ENCODE data around the gene FAM72B.
"Not testable (repeated sequence)": the region's sequence is repeated elsewhere in the genome, so short reads cannot be mapped to it uniquely, and the experiment has no call there.

FAM72B gene

DNA sequence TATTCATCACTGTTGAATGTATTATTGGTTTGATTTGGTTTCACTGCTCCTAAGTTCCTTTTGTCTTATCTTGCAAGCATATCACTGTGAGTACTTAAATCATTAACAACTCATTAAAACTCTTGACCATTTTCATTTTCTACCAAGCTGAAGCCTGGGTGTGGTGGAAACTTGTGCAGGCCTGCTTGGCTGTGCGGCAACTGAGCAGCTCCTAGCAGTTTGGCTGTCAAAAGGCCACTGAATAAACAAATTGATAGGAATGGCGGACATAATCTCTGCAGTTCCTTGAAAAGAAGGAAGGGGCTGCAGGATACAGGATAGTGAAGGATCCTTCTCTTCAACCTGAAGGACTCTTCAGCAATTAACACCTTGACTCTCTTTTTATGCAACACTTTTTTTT is 26.6 kb upstream of the FAM72B start:
- H3K4me1 Mint-ChIP-seq (ENCODE audit: low read depth in 2 of 2); H3K9me3 Mint-ChIP-seq; H3K4me3 Mint-ChIP-seq; H3K27ac Mint-ChIP-seq; H3K36me3 Mint-ChIP-seq (ENCODE audit: insufficient read depth); DNase-seq; ATAC-seq (replicated peaks); H3K27me3 Mint-ChIP-seq: not testable (repeated sequence)

- H3K4me3 Mint-ChIP-seq; DNase-seq; ATAC-seq (replicated peaks); H3K4me1 Mint-ChIP-seq (ENCODE audit: low read depth in 2 of 2); H3K36me3 Mint-ChIP-seq (ENCODE audit: insufficient read depth); H3K9me3 Mint-ChIP-seq; H3K27me3 Mint-ChIP-seq; H3K27ac Mint-ChIP-seq: not testable (repeated sequence)
These were observed 24.2 kb upstream of the FAM72B start for GRCh38 chr1:121208375-121208774.

DNA sequence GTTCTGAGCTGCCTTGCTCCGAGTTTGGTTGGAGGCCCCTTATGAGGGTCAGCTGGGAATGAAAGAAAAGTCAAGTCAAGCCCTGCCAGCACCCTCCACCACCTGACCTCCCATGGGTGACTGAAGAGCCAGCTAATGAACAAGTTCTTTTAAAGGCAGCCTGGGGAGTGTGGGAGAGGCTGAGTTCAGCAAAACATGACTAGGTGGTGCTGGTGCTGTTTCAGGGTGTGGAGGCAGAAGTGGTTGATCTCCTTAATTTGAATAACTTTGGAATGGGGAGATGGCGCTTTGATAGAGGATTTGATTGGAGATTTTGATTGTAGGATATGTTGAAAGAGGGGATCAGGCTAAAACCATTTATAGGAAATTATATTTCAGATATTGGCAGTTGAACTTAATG is 23.2 kb upstream of the FAM72B start:
- H3K4me3 Mint-ChIP-seq; ATAC-seq (replicated peaks); H3K36me3 Mint-ChIP-seq (ENCODE audit: insufficient read depth); H3K4me1 Mint-ChIP-seq (ENCODE audit: low read depth in 2 of 2); H3K27me3 Mint-ChIP-seq; H3K27ac Mint-ChIP-seq; H3K9me3 Mint-ChIP-seq; DNase-seq: not testable (repeated sequence)

- not testable (repeated sequence) for H3K4me1 Mint-ChIP-seq (ENCODE audit: low read depth in 2 of 2); H3K4me3 Mint-ChIP-seq; ATAC-seq (replicated peaks)
These were observed 21.9 kb upstream of the FAM72B start for GRCh38 chr1:121205786-121206711.

GRCh38 chr1:121202986-121203385 is 18.8 kb upstream of the FAM72B start:
- H3K27ac Mint-ChIP-seq; H3K9me3 Mint-ChIP-seq; DNase-seq; H3K27me3 Mint-ChIP-seq; H3K4me3 Mint-ChIP-seq; H3K4me1 Mint-ChIP-seq (ENCODE audit: low read depth in 2 of 2); H3K36me3 Mint-ChIP-seq (ENCODE audit: insufficient read depth); ATAC-seq (replicated peaks): not testable (repeated sequence)

More at GRCh38 chr1:121205786-121206711, 21.9 kb upstream of the FAM72B start:
- not testable (repeated sequence) for H3K9me3 Mint-ChIP-seq; H3K27ac Mint-ChIP-seq; H3K27me3 Mint-ChIP-seq; H3K36me3 Mint-ChIP-seq (ENCODE audit: insufficient read depth); DNase-seq

DNA sequence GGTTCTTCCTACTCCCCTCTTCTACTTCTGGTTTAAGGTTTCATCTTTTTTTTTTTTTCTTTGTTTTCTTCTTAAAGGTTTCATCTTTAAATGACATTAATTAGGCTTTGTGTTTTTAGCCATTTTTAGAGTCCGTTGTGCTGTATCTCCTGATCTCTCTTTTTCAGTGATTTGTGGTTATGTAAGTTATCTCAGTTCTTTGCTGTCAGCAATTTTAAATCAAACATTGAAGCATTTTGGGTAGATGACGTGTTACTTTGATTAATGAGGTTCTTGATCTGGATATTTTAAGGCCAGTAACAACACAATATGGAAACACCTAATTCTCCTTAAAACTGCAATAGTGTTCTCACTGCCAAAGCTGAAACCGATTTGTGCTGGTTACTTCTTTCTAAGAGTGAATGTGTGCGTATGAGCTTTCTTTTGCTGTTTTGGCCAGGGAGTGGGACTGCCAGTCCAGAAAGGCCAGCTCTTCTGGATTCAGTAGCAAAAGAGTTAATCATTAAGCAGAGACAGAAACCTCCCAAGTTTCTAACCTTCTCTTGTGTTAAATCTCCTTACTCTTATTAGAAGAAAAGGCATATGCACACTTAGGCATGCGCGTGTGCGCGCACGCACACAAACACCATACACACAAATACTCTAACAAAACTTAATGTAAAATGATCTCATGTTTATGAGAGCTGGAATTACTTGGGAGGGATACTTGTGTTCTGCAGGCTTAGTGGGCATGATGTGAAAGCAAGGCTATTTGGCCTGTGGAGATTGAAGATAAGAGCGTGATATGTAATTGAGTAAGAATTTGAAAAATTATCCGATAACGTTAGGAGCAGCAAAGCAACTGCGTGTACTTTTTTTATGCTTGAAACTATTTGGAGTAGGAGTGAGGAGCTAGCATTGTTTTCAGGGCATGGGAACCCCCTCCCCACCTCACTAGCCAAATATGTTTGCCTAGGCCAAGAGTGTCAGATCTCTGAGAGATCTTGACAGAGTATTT is 17.1 kb upstream of the FAM72B start:
- DNase-seq; H3K36me3 Mint-ChIP-seq (ENCODE audit: insufficient read depth); H3K4me3 Mint-ChIP-seq; ATAC-seq (replicated peaks); H3K4me1 Mint-ChIP-seq (ENCODE audit: low read depth in 2 of 2); H3K27ac Mint-ChIP-seq; H3K27me3 Mint-ChIP-seq; H3K9me3 Mint-ChIP-seq: not testable (repeated sequence)

DNA sequence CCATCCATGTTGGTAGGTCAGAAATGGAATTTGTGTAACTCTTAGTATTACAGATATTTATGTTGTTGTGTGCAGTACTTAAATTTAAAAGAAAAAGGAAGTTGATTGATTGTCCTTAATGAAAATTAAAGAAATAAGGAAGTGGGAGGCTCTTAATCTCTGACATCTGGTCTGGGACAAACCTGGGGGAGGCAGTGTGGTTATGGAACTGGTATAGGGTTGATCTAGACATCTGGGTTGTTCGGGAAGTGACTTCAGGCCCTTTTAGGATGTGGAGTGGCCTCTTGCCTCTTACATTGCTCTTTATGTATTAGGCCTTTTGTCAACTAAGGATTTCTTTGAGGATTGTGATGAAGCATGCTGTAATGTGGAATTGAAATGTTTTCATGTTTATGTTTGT is 16.1 kb upstream of the FAM72B start:
- not testable (repeated sequence) for ATAC-seq (replicated peaks); H3K27ac Mint-ChIP-seq; H3K27me3 Mint-ChIP-seq; H3K4me3 Mint-ChIP-seq; H3K36me3 Mint-ChIP-seq (ENCODE audit: insufficient read depth); H3K4me1 Mint-ChIP-seq (ENCODE audit: low read depth in 2 of 2); H3K9me3 Mint-ChIP-seq; DNase-seq

DNA sequence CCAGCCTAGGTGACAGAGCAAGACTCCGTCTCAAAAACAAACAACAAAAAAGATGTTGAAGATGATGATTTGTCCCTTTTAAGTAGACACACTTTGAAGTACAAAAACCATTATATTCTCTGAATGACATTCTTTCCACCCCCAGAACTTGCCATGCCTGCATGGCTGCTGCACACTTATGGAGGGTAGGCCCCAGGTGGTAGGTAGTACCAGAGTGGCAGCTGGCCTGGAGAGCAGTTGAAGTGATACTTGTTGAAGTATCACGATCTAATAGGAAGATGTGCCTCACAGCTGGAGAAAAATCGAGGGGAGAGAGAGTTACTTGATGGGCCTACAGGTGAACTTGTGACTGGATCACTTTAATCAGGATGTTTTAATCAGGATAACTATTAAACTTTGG is 15.6 kb upstream of the FAM72B start:
- not testable (repeated sequence) for H3K9me3 Mint-ChIP-seq; ATAC-seq (replicated peaks); H3K4me1 Mint-ChIP-seq (ENCODE audit: low read depth in 2 of 2); H3K27ac Mint-ChIP-seq; H3K36me3 Mint-ChIP-seq (ENCODE audit: insufficient read depth); DNase-seq; H3K27me3 Mint-ChIP-seq; H3K4me3 Mint-ChIP-seq

DNA sequence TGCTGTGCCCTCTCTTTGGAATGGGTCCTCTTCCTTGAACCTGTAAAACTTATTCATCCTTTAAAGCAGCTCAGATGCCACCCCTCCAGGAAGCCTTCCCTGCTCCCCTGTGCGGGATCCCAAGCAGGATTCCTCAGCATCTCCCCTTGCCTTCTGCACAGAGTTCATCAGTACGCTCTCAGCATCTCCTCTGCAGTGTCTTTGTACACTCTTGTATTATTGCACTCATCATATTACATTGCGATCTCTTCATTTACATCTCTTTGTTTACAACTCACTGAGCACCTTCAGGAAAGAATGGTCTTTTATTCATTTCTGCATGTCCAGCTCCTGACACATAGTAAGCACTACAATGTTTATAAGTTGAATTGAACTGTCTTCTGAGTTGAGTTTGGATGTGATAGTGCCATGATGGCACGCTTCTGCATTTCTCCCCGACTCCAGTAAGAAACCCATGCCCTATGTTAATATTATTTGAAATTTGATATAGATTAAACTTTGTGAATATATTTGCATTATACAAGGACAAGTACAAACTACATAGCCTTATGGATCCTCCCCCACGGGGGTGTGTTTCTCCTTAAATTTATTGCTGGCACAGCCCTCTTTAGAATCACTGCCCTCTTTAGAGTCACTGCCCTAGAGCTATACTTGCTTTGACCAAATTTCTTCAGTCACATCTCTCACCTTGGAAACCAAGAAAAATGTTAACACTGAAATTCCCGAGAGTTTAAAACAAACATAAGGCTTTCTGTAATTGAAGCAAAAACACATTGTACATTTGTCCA is 13.1 kb upstream of the FAM72B start:
- not testable (repeated sequence) for DNase-seq; H3K4me3 Mint-ChIP-seq; ATAC-seq (replicated peaks); H3K36me3 Mint-ChIP-seq (ENCODE audit: insufficient read depth); H3K27ac Mint-ChIP-seq; H3K9me3 Mint-ChIP-seq; H3K4me1 Mint-ChIP-seq (ENCODE audit: low read depth in 2 of 2); H3K27me3 Mint-ChIP-seq

DNA sequence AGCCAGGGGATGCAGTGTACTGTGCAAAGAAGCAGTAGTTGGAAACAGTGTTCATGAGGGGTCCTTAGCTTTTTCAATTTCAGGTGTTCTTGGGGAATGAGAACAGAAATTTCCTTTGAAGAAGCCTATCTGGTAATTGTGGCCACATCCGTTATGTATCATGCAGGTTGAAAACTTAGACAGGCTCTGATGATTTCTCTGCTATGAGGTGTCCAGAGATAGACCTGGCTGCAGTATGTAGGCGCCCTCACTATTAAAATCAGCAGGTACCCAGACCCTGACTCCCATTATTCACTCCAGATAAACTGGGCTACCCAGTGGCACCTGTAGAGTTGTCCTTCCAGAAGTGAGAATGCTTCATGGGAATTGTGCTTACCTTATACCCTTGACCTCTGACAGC is 8.4 kb upstream of the FAM72B start:
- not testable (repeated sequence) for H3K9me3 Mint-ChIP-seq; DNase-seq; H3K4me3 Mint-ChIP-seq; H3K27me3 Mint-ChIP-seq; H3K36me3 Mint-ChIP-seq (ENCODE audit: insufficient read depth); ATAC-seq (replicated peaks); H3K27ac Mint-ChIP-seq; H3K4me1 Mint-ChIP-seq (ENCODE audit: low read depth in 2 of 2)

- H3K36me3 Mint-ChIP-seq (ENCODE audit: insufficient read depth); H3K27me3 Mint-ChIP-seq; DNase-seq; H3K27ac Mint-ChIP-seq; H3K4me1 Mint-ChIP-seq (ENCODE audit: low read depth in 2 of 2); H3K4me3 Mint-ChIP-seq; ATAC-seq (replicated peaks); H3K9me3 Mint-ChIP-seq: not testable (repeated sequence)
These were observed 3.8 kb upstream of the FAM72B start for GRCh38 chr1:121187914-121188313.

DNA sequence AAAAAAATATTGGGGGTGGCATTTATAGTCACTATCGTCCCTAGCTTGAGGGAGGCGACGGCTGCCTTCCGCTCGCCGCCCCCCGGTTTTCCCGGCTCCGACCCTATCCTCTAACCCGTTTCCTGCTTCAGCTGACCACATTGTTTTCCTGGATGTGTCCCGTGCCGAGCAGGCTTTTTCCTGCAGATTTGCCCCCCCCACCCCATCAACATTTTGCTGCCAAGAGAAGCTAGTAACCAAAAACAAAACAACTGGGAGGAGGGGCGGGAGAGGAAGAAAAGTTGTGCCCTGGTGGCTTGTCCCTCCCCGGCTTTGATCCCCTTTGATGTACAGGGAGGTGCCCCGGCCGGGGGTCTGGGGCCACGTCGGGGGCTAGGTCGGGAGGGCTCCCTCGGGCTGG is 2.1 kb upstream of the FAM72B start:
- H3K9me3 Mint-ChIP-seq; DNase-seq; H3K27ac Mint-ChIP-seq; H3K27me3 Mint-ChIP-seq; H3K36me3 Mint-ChIP-seq (ENCODE audit: insufficient read depth); H3K4me1 Mint-ChIP-seq (ENCODE audit: low read depth in 2 of 2); ATAC-seq (replicated peaks): not testable (repeated sequence)
- H3K4me3 Mint-ChIP-seq, result peak overlapping the region in 1 of 2 donors; percentile 87

DNA sequence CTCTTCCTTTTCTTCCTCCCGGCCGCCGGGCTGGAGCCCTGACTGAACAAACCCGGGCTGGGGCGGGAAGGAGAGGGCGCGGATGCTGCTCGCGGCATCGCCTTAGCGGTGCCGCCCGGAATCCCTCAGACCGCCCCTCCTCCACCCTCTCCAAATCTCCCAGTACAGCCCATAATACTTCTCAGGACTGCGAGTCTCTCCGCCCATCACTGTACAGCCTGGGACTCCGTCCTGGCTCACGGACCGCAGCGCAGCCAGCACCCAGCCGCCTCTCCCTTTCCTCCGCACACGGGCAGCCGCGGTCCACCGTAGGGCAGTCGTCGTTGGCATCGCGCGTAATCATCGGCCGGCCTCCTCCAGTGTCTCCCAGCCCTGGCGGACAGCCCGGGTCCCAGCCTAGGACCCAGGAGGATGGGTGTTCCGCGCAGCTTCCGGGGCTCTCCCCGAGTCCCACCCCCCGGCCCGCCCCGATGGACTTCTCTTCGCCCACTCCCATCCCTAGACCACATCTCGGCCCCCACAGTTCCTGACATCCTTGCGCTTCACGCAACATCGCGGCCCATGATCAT is 1.1 kb upstream of the FAM72B start:
- not testable (repeated sequence) for H3K4me1 Mint-ChIP-seq (ENCODE audit: low read depth in 2 of 2); H3K9me3 Mint-ChIP-seq; H3K27me3 Mint-ChIP-seq; H3K36me3 Mint-ChIP-seq (ENCODE audit: insufficient read depth)
- DNase-seq (peak in 1 of 3 experiments; percentile 1), ATAC-seq (replicated peaks) (peak; percentile 2)
- Mint-ChIP-seq H3K4me3 (peak overlapping the region; percentile 86 to 87), H3K27ac (peak overlapping the region in 1 of 2 donors; percentile 84)

Data from effector memory CD8-positive, alpha-beta T cell (primary cell).